Ascending aorta (tissue), 2 donors: ENCODE measurements around the gene POPDC2. TPM values are rescaled to one million over a fixed set of nuclear protein-coding genes. Genes with fewer than 3 reads are reported as not detected.

Experiments used
- DNase-seq, 2 donors: peaks; one replicate each; pipeline ENCODE4 v3.0.0-alpha.2; 2019; ENCODE audit warnings: low spot score in 2 of 2
- H3K27ac ChIP-seq, 2 donors: fragments of 200-600 bp; sonication (generic); one replicate each; pipeline ENCODE4 v1.5.1; 2016 to 2017; ENCODE audit warnings: mild to moderate bottlenecking in 1 of 2
- H3K27me3 ChIP-seq: fragments of 200-600 bp; sonication (generic); one replicate; pipeline ENCODE4 v1.5.1; 2017
- H3K36me3 ChIP-seq, 2 donors: fragments of 200-600 bp; sonication (generic); one replicate each; pipeline ENCODE4 v1.5.1; 2016
- H3K4me1 ChIP-seq, 2 donors: fragments of 200-600 bp; sonication (generic); one replicate each; pipeline ENCODE4 v1.5.1; 2016 to 2017; ENCODE audit warnings: mild to moderate bottlenecking in 1 of 2
- H3K4me3 ChIP-seq, 2 donors: fragments of 200-600 bp; sonication (generic); one replicate each; pipeline ENCODE4 v1.5.1; 2016 to 2017; ENCODE audit warnings: mild to moderate bottlenecking in 1 of 2
- H3K9me3 ChIP-seq, 2 donors: fragments of 200-600 bp; sonication (generic); one replicate each; pipeline ENCODE4 v1.5.1; 2016
- CTCF ChIP-seq, 3 experiments: fragments of 200-600 bp in 2 of 3; fragments of 450-650 bp in 1 of 3; sonication (generic) in 2 of 3; IDR thresholded peaks; one replicate each; pipeline ENCODE4 v1.5.1; 2016 to 2019; ENCODE audit warnings: antibody characterized with exemption in 3 of 3, mild to moderate bottlenecking in 1 of 3, moderate library complexity in 1 of 3
- intact Hi-C: fragments of 100-400 bp; cut with DNase I; formaldehyde crosslinking; loops from one replicate; pipeline ENCODE4 v1.15.1; 2023
- total RNA-seq: library from RNA; depleted of rRNA; stranded (reverse); fragments of >200 nt; gene quantifications from one replicate; pipeline ENCODE4 v1.1.0, GENCODE V29; 2016

Gene POPDC2
- total RNA-seq: 4.7 TPM

- intact Hi-C loops: no loop called here
- TF ChIP-seq CTCF (IDR thresholded peaks at IDR 0.05): no peak
- H3K4me3 ChIP-seq: peak within 1 kb of the TSS in 1 of 2 donors; percentile 34
- DNase-seq: no peak
- peak within 1 kb of the TSS; percentile 68 to 72 for H3K27ac ChIP-seq
- H3K36me3 ChIP-seq: no peaks in the 10 kb centered on the region
- H3K4me1 ChIP-seq: peaks cover 3 to 21% of the 10 kb centered on the region in 2 donors
- H3K9me3 ChIP-seq: no peaks in the 10 kb centered on the region
- no peaks in the 10 kb centered on the region for H3K27me3 ChIP-seq
Observed at GRCh38 chr3:119660474-119661440, at the start of gene POPDC2. Gene POPDC2, minus strand, starts transcription at chr3:119660589. Its CDS starts 166 bp downstream, at chr3:119660423.

- Histone ChIP-seq H3K27ac (peak overlapping the region; percentile 31 to 58), H3K9me3 (no peaks in the 10 kb centered on the region), H3K27me3 (no peaks in the 10 kb centered on the region), H3K4me3 (peak overlapping the region in 1 of 2 donors; percentile 73), H3K36me3 (no peaks in the 10 kb centered on the region), H3K4me1 (peaks cover 0 to 5% of the 10 kb centered on the region in 2 donors)
- no peak for TF ChIP-seq CTCF (IDR thresholded peaks at IDR 0.05)
- no peak for DNase-seq
- intact Hi-C loops: loop anchor here (2.0 to 10.0 kb wide), 5 partner anchors 27 to 891 kb away; partner anchors contain the start of genes B4GALT4, COX17 and NDUFB4
Observed at GRCh38 chr3:119703820-119704531, 43.6 kb upstream of the POPDC2 start.

- Histone ChIP-seq H3K27ac (peak within 1 kb of the TSS; percentile 65), H3K4me3 (peak within 1 kb of the TSS; percentile 54 to 73), H3K9me3 (no peaks in the 10 kb centered on the region), H3K4me1 (peaks cover 0 to 5% of the 10 kb centered on the region in 2 donors), H3K36me3 (no peaks in the 10 kb centered on the region), H3K27me3 (no peaks in the 10 kb centered on the region)
- DNase-seq: peak; percentile 93 to 99
- intact Hi-C loops: loop anchor here (1.0 to 10.0 kb wide), 6 partner anchors 26 to 892 kb away; partner anchors contain the start of genes B4GALT4, COX17, NDUFB4 and TIMMDC1
- TF ChIP-seq CTCF (IDR thresholded peaks at IDR 0.05): no peak
Observed at GRCh38 chr3:119702530-119703527, 42.4 kb upstream of the POPDC2 start, which contains the start of gene CFAP91. Gene CFAP91, plus strand, starts transcription at chr3:119703022. Its CDS starts 77 bp downstream, at chr3:119703099.

GRCh38 chr3:119700920-119701734 is 40.7 kb upstream of the POPDC2 start:
- Histone ChIP-seq H3K4me3 (no peak overlapping the region), H3K9me3 (no peaks in the 10 kb centered on the region), H3K27ac (no peak overlapping the region), H3K27me3 (peaks cover 3% of the 10 kb centered on the region), H3K36me3 (no peaks in the 10 kb centered on the region), H3K4me1 (peaks cover 0 to 5% of the 10 kb centered on the region in 2 donors)
- intact Hi-C loops: loop anchor here (5.0 to 10.0 kb wide), 4 partner anchors 396 to 894 kb away; partner anchors contain the start of genes B4GALT4 and NDUFB4
- no peak for DNase-seq
- no peak for TF ChIP-seq CTCF (IDR thresholded peaks at IDR 0.05)
